ENCODE results near the gene CEP44. TPM values are rescaled to one million over a fixed set of nuclear protein-coding genes. Genes with fewer than 3 reads are reported as not detected.

The CEP44 gene
- total RNA-seq, 1 donor from 2014 or later, result 17.0 TPM

GRCh38 chr4:174316954-174317353, 33.2 kb downstream of the CEP44 start:
- DNase-seq (no peak), ATAC-seq (no peak)
- no peak overlapping the region for H3K27ac ChIP-seq
- no peaks in the 10 kb centered on the region for H3K9me3 ChIP-seq
- no peaks in the 10 kb centered on the region for H3K4me1 ChIP-seq
- H3K27me3 ChIP-seq (ENCODE audit: low read depth), result no peaks in the 10 kb centered on the region
- H3K36me3 ChIP-seq, result peaks cover 29% of the 10 kb centered on the region
- TF ChIP-seq, protein P1, sequence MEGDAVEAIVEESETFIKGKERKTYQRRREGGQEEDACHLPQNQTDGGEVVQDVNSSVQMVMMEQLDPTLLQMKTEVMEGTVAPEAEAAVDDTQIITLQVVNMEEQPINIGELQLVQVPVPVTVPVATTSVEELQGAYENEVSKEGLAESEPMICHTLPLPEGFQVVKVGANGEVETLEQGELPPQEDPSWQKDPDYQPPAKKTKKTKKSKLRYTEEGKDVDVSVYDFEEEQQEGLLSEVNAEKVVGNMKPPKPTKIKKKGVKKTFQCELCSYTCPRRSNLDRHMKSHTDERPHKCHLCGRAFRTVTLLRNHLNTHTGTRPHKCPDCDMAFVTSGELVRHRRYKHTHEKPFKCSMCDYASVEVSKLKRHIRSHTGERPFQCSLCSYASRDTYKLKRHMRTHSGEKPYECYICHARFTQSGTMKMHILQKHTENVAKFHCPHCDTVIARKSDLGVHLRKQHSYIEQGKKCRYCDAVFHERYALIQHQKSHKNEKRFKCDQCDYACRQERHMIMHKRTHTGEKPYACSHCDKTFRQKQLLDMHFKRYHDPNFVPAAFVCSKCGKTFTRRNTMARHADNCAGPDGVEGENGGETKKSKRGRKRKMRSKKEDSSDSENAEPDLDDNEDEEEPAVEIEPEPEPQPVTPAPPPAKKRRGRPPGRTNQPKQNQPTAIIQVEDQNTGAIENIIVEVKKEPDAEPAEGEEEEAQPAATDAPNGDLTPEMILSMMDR (IDR thresholded peaks at IDR 0.05), result no peak
- no peak overlapping the region for H3K4me3 ChIP-seq
- intact Hi-C loops (cut with DNase I), result no loop called here

- TF ChIP-seq, protein P1 (IDR thresholded peaks at IDR 0.05), result no peak
- DNase-seq, result no peak
- intact Hi-C loops (cut with DNase I), result no loop called here
- peaks cover 29% of the 10 kb centered on the region for H3K36me3 ChIP-seq
- no peak overlapping the region for H3K27ac ChIP-seq
- no peaks in the 10 kb centered on the region for H3K9me3 ChIP-seq
- no peak overlapping the region for H3K4me3 ChIP-seq
- H3K4me1 ChIP-seq, result no peaks in the 10 kb centered on the region
- ATAC-seq, result no peak
- no peaks in the 10 kb centered on the region for H3K27me3 ChIP-seq (ENCODE audit: low read depth)
Measured at GRCh38 chr4:174317531-174317930, 33.8 kb downstream of the CEP44 start.

DNA sequence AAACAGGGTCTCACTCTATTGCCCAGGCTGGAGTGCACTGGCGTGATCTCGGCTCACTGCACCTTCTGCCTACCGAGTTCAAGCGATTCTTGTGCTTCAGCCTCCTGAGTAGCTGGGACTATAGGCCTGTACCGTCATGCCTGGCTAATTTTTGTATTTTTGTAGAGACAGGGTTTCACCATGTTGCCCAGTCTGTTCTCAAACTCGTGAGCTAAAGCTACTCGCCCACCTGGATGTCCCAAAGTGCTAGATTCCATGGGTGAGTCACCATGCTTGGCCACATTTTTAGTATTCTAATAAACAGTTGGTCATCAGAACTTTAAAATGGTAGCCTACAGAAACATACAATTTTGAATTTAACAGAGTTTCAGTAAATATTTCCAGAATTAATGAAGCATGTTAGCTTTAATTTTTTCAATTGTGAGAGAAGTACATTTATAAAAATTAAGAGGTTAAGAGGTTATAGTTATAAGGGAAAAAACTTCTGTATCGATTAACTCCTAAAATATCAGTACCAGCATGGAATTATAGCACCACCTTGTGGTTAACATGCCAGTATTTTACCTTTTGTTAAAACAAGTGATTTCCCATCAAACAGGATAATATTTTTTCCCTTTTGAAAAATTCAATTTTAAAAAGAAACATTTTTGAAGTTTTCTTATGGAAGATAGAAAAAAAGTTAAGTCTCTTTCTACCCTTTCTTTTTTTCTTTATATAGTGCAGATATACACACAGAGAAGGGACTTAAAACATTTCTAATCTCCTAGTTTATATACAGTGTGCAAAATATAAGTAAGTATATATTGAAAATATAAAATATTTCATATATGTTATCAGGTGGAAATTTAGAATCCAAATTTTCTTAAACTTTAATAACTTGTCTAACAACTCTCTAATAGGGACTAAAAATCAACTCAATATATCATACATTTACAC, 35.4 kb downstream of the CEP44 start:
- no peak overlapping the region for H3K4me3 ChIP-seq
- no peaks in the 10 kb centered on the region for H3K27me3 ChIP-seq (ENCODE audit: low read depth)
- intact Hi-C loops (cut with DNase I), result no loop called here
- DNase-seq (no peak), ATAC-seq (no peak)
- peaks cover 29% of the 10 kb centered on the region for H3K36me3 ChIP-seq
- H3K4me1 ChIP-seq, result no peaks in the 10 kb centered on the region
- TF ChIP-seq, protein P1 (IDR thresholded peaks at IDR 0.05), result peak; percentile 69
- H3K9me3 ChIP-seq, result no peaks in the 10 kb centered on the region
- H3K27ac ChIP-seq, result no peak overlapping the region

- no peak for DNase-seq
- TF ChIP-seq, protein P1 (IDR thresholded peaks at IDR 0.05), result no peak
- Histone ChIP-seq H3K27me3 (ENCODE audit: low read depth) (no peaks in the 10 kb centered on the region), H3K36me3 (peaks cover 29% of the 10 kb centered on the region), H3K9me3 (no peaks in the 10 kb centered on the region), H3K27ac (no peak overlapping the region), H3K4me3 (no peak overlapping the region), H3K4me1 (no peaks in the 10 kb centered on the region)
- intact Hi-C loops (cut with DNase I), result no loop called here
- no peak for ATAC-seq
Measured at GRCh38 chr4:174320494-174321199, 36.9 kb downstream of the CEP44 start.

- TF ChIP-seq, protein P1 (IDR thresholded peaks at IDR 0.05), result no peak
- H3K4me3 ChIP-seq, result no peak overlapping the region
- ATAC-seq (no peak), DNase-seq (no peak)
- H3K27ac ChIP-seq, result no peak overlapping the region
- peaks cover 7% of the 10 kb centered on the region for H3K36me3 ChIP-seq
- no peaks in the 10 kb centered on the region for H3K4me1 ChIP-seq
- no peaks in the 10 kb centered on the region for H3K9me3 ChIP-seq
- intact Hi-C loops (cut with DNase I), result no loop called here
- no peaks in the 10 kb centered on the region for H3K27me3 ChIP-seq (ENCODE audit: low read depth)
Measured at GRCh38 chr4:174324236-174324635, 40.5 kb downstream of the CEP44 start.
